Measurements from ENCODE around the gene SPI1.
A peak's percentile ranks its signal among the peaks of the same experiment; 100 is the strongest.

The SPI1 gene

DNA sequence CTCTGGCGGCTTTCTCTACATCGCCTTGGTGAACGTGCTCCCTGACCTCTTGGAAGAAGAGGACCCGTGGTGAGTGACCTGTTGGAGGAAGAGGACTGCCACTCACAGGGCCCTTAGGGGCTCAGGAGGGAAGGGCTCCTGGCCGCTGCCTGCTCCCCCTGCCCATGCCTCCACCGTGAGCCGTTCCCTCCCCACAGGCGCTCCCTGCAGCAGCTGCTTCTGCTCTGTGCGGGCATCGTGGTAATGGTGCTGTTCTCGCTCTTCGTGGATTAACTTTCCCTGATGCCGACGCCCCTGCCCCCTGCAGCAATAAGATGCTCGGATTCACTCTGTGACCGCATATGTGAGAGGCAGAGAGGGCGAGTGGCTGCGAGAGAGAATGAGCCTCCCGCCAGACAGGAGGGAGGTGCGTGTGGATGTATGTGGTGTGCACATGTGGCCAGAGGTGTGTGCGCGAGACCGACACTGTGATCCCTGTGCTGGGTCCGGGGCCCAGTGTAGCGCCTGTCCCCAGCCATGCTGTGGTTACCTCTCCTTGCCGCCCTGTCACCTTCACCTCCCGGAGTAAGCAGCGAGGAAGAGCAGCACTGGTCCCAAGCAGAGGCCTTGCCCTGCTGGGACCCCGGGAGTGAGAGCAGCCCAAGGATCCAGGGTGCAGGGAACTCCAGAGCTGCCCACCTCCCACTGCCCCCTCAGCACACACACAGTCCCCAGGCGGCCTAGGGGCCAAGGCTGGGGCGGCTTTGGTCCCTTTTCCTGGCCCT is 36.9 kb upstream of the SPI1 start:
- Histone ChIP-seq H3K27me3 (ENCODE audit: insufficient read depth, insufficient read length) (no peaks in the 10 kb centered on the region), H3K36me3 (ENCODE audit: insufficient read depth, insufficient read length, low read length) (peaks cover 89% of the 10 kb centered on the region), H3K4me3 (ENCODE audit: insufficient read length, low read depth) (no peak overlapping the region), H3K9me3 (ENCODE audit: insufficient read depth, low read length) (no peaks in the 10 kb centered on the region), H3K4me1 (ENCODE audit: insufficient read depth, insufficient read length) (peaks cover 32% of the 10 kb centered on the region), H3K9ac (ENCODE audit: insufficient read length, low read depth) (peak overlapping the region; percentile 72)
- no peak for DNase-seq (ENCODE audit: low read depth, low spot score)
- TF ChIP-seq YY1 (IDR thresholded peaks at IDR 0.05; ENCODE audit: insufficient read depth, insufficient read length) = no peak
- TF ChIP-seq ZNF274 (IDR thresholded peaks at IDR 0.05; ENCODE audit: low read depth, low read length) = no peak

DNA sequence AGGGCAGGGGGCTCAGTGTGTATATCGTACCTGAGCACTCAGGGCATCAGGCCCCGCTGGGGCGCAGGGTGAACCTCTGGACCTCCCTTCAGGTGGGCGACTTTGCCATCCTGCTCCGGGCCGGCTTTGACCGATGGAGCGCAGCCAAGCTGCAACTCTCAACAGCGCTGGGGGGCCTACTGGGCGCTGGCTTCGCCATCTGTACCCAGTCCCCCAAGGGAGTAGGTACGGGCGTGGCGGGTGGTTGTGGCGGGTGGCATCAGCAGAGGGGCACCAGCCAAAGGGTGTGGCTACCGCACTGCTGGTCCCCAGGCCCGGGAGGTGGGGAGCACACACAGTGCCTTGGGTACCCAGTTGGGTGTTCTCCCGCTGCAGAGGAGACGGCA is 36.3 kb upstream of the SPI1 start:
- Histone ChIP-seq H3K27me3 (ENCODE audit: insufficient read depth, insufficient read length) (no peaks in the 10 kb centered on the region), H3K36me3 (ENCODE audit: insufficient read depth, insufficient read length, low read length) (peaks cover 85% of the 10 kb centered on the region), H3K4me3 (ENCODE audit: insufficient read length, low read depth) (no peak overlapping the region), H3K4me1 (ENCODE audit: insufficient read depth, insufficient read length) (peaks cover 32% of the 10 kb centered on the region), H3K9ac (ENCODE audit: insufficient read length, low read depth) (peak overlapping the region; percentile 29), H3K9me3 (ENCODE audit: insufficient read depth, low read length) (no peaks in the 10 kb centered on the region)
- TF ChIP-seq ZNF274 (IDR thresholded peaks at IDR 0.05; ENCODE audit: low read depth, low read length) = no peak
- no peak for TF ChIP-seq SUZ12 (IDR thresholded peaks at IDR 0.05; ENCODE audit: extremely low read depth, insufficient read depth, insufficient read length)
- TF ChIP-seq YY1 (IDR thresholded peaks at IDR 0.05; ENCODE audit: insufficient read depth, insufficient read length) = no peak
- no peak for DNase-seq (ENCODE audit: low read depth, low spot score)

DNA sequence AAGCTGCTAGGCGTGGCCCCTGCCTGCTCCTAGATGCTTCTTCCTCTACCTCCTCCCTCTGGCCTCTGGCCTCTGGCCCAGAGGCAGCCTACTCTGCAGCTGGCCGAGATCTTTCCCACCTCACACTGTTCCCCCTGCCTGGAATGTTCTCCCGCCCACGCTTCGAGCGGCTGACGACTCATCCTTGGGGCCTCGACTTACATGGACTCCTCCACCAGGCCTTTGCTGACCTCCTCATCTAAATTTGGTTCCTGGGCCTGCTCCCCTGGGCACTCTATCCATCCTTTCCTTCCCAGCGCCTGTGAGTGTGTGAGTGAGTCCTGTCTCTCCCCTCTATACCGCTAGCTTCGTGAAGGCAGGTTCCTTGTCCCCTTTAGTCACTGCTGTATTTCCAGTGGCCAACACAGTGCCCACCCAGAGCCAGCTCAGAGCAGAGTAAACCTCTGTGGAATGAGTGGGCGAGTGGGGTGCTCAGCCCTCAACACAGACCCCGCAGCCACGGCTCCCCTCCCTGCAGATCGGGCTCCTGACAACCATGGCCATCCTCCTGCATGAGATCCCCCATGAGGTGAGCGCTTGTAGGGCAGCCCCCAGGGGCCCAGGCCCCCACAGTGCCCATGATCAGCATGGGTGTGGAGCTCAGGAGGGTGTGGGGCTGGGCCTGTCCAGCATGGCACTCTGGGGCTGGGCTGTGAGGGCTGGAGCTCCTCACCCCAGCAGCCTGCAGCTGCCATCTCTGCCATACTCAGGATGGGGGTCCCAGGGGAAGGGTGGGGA is 35.7 kb upstream of the SPI1 start:
- Histone ChIP-seq H3K27me3 (ENCODE audit: insufficient read depth, insufficient read length) (no peaks in the 10 kb centered on the region), H3K36me3 (ENCODE audit: insufficient read depth, insufficient read length, low read length) (peaks cover 81% of the 10 kb centered on the region), H3K9me3 (ENCODE audit: insufficient read depth, low read length) (no peaks in the 10 kb centered on the region), H3K4me3 (ENCODE audit: insufficient read length, low read depth) (no peak overlapping the region), H3K4me1 (ENCODE audit: insufficient read depth, insufficient read length) (peaks cover 38% of the 10 kb centered on the region), H3K9ac (ENCODE audit: insufficient read length, low read depth) (peak overlapping the region; percentile 29)
- no peak for DNase-seq (ENCODE audit: low read depth, low spot score)
- TF ChIP-seq SUZ12 (IDR thresholded peaks at IDR 0.05; ENCODE audit: extremely low read depth, insufficient read depth, insufficient read length) (no peak), ZNF274 (IDR thresholded peaks at IDR 0.05; ENCODE audit: low read depth, low read length) (no peak), YY1 (IDR thresholded peaks at IDR 0.05; ENCODE audit: insufficient read depth, insufficient read length) (no peak)

DNA sequence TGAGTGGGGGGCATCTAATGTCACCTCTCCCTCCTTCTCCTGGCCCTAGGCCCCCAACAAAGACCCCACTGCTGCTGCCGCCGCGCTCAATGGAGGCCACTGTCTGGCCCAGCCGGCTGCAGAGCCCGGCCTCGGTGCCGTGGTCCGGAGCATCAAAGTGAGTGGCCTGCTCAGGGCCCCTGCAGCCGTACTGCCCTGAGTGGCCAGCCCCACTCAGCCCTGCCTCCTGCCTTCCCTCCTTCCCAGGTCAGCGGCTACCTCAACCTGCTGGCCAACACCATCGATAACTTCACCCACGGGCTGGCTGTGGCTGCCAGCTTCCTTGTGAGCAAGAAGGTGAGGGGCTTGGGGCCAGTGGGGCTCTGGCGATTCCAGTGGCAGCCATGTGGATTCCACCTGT is 35.0 kb upstream of the SPI1 start:
- TF ChIP-seq ZNF274 (IDR thresholded peaks at IDR 0.05; ENCODE audit: low read depth, low read length) (no peak), SUZ12 (IDR thresholded peaks at IDR 0.05; ENCODE audit: extremely low read depth, insufficient read depth, insufficient read length) (no peak), YY1 (IDR thresholded peaks at IDR 0.05; ENCODE audit: insufficient read depth, insufficient read length) (no peak)
- H3K4me1 ChIP-seq (ENCODE audit: insufficient read depth, insufficient read length) = peaks cover 42% of the 10 kb centered on the region
- no peak overlapping the region for H3K4me3 ChIP-seq (ENCODE audit: insufficient read length, low read depth)
- peaks cover 74% of the 10 kb centered on the region for H3K36me3 ChIP-seq (ENCODE audit: insufficient read depth, insufficient read length, low read length)
- H3K9me3 ChIP-seq (ENCODE audit: insufficient read depth, low read length) = no peaks in the 10 kb centered on the region
- DNase-seq (ENCODE audit: low read depth, low spot score) = no peak
- no peak overlapping the region for H3K9ac ChIP-seq (ENCODE audit: insufficient read length, low read depth)
- no peaks in the 10 kb centered on the region for H3K27me3 ChIP-seq (ENCODE audit: insufficient read depth, insufficient read length)

DNA sequence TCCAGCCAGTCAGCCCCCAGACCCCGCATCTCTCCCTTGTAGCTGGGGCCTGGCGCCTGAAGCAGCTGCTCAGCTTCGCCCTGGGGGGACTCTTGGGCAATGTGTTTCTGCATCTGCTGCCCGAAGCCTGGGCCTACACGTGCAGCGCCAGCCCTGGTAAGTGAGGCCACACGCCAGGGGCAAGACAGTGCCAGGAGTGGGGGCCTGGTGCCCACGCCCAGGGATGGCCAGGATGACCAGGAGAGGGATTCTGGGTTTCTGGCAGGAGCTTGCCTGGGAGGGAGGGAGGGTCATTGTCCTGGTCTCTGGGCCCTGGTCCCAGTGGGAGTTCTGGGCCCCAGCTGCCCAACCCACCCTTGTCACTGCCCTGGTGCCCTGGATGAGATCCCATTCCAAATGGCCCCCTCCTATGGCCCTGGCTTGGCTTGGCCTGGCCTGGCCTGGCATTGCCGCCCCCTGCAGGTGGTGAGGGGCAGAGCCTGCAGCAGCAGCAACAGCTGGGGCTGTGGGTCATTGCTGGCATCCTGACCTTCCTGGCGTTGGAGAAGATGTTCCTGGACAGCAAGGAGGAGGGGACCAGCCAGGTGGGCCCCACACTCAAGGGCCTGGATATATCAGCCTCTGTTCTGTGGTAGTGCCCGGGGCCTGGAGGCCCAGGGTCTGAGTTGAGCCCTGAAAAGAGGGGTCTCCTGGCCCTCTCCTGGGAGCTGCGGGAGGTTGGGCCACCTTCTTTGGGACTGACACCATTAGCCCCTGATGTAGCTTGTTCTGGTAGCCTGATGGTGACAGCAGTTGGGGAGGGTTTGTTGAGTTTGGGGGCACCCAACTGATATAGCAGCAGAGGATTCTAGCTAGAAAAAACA is 33.8 kb upstream of the SPI1 start:
- peak; percentile 44 for DNase-seq (ENCODE audit: low read depth, low spot score)
- no peak for TF ChIP-seq YY1 (IDR thresholded peaks at IDR 0.05; ENCODE audit: insufficient read depth, insufficient read length)
- no peaks in the 10 kb centered on the region for H3K9me3 ChIP-seq (ENCODE audit: insufficient read depth, low read length)
- peaks cover 42% of the 10 kb centered on the region for H3K4me1 ChIP-seq (ENCODE audit: insufficient read depth, insufficient read length)
- H3K27me3 ChIP-seq (ENCODE audit: insufficient read depth, insufficient read length) = no peaks in the 10 kb centered on the region
- H3K36me3 ChIP-seq (ENCODE audit: insufficient read depth, insufficient read length, low read length) = peaks cover 63% of the 10 kb centered on the region
- no peak overlapping the region for H3K4me3 ChIP-seq (ENCODE audit: insufficient read length, low read depth)
- peak overlapping the region; percentile 5 for H3K9ac ChIP-seq (ENCODE audit: insufficient read length, low read depth)

DNA sequence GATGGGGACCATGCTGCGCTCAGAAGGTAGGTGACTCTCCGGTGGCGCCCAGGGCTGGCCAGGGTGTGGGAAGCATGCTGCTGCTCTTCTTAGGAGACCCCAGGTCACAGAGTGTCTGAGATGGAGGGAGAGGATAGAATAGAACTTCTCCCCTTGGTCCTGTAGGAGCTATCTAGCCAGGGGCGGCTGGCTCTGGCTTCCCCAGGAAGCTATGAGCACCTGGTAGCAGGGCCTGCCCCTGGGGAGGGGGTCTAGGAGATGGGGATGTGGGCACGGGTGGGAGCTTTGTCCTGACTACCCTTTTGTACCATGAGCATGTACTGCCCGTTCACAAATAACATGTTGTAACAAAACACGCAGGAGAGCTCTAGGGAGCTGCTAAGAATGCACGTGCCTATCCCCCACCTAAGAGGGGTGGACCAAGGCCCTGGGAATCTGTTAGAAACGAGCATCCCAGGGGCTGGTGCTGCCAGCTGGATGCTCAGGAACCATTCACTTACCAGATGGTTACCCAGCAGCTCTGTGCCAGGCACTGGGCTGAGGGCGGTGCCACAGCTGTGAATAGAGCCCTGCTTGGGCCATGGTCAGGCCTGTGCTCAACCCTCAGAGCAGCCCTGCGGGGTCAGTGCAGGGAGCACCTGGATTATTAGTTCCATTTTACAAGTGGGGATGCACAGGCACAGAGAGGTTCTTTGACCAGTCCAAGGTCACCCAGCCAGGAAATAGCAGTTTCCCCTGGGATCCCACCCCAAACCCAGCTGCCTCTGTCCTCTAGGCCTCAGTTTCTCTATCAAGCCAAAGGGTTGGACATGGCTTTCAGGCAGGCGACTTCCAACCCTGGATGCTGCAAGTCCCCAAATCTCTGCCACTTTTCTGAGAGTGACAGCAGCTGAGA is 32.3 kb upstream of the SPI1 start:
- no peaks in the 10 kb centered on the region for H3K27me3 ChIP-seq (ENCODE audit: insufficient read depth, insufficient read length)
- TF ChIP-seq YY1 (IDR thresholded peaks at IDR 0.05; ENCODE audit: insufficient read depth, insufficient read length) (no peak), ZNF274 (IDR thresholded peaks at IDR 0.05; ENCODE audit: low read depth, low read length) (no peak), SUZ12 (IDR thresholded peaks at IDR 0.05; ENCODE audit: extremely low read depth, insufficient read depth, insufficient read length) (no peak)

More for the DNA sequence above, 32.3 kb upstream of the SPI1 start:
- no peak for DNase-seq (ENCODE audit: low read depth, low spot score)
- Histone ChIP-seq H3K4me1 (ENCODE audit: insufficient read depth, insufficient read length) (peaks cover 35% of the 10 kb centered on the region), H3K4me3 (ENCODE audit: insufficient read length, low read depth) (no peak overlapping the region), H3K9me3 (ENCODE audit: insufficient read depth, low read length) (no peaks in the 10 kb centered on the region), H3K36me3 (ENCODE audit: insufficient read depth, insufficient read length, low read length) (peaks cover 48% of the 10 kb centered on the region), H3K9ac (ENCODE audit: insufficient read length, low read depth) (peak overlapping the region; percentile 88)

Measured in NT2/D1 (cell line).